ENCODE results near the gene CCDC186.
"Not testable (repeated sequence)": the region's sequence is repeated elsewhere in the genome, so short reads cannot be mapped to it uniquely, and the experiment has no call there.

CCDC186 gene

GRCh38 chr10:114172776-114173602 is 1.0 kb downstream of the CCDC186 start:
- no peak for DNase-seq

- no peak for DNase-seq
Observed at GRCh38 chr10:114172216-114172615, 1.8 kb downstream of the CCDC186 start.

GRCh38 chr10:114168450-114169009 is 5.5 kb downstream of the CCDC186 start:
- DNase-seq: no peak

GRCh38 chr10:114167985-114168384 is 6.0 kb downstream of the CCDC186 start:
- no peak for DNase-seq

- DNase-seq: no peak
Observed at GRCh38 chr10:114166494-114166893, 7.5 kb downstream of the CCDC186 start.

- no peak for DNase-seq
Observed at GRCh38 chr10:114166043-114166442, 8.0 kb downstream of the CCDC186 start.

GRCh38 chr10:114163062-114163461 is 10.9 kb downstream of the CCDC186 start:
- no peak for DNase-seq

GRCh38 chr10:114157912-114158311 is 16.1 kb downstream of the CCDC186 start:
- no peak for DNase-seq

- DNase-seq: no peak
Observed at GRCh38 chr10:114151892-114152291, 22.1 kb downstream of the CCDC186 start.

- no peak for DNase-seq
Observed at GRCh38 chr10:114151486-114151885, 22.5 kb downstream of the CCDC186 start.

- not testable (repeated sequence) for DNase-seq
Observed at GRCh38 chr10:114149476-114149875, 24.5 kb downstream of the CCDC186 start.

- no peak for DNase-seq
Observed at GRCh38 chr10:114143160-114143559, 30.8 kb downstream of the CCDC186 start.

- no peak for DNase-seq
Observed at GRCh38 chr10:114142018-114142417, 32.0 kb downstream of the CCDC186 start.

GRCh38 chr10:114140827-114141226 is 33.2 kb downstream of the CCDC186 start:
- not testable (repeated sequence) for DNase-seq

- DNase-seq: no peak
Observed at GRCh38 chr10:114140036-114140435, 34.0 kb downstream of the CCDC186 start.

GRCh38 chr10:114138581-114138980 is 35.4 kb downstream of the CCDC186 start:
- DNase-seq: no peak

GRCh38 chr10:114135476-114135875 is 38.5 kb downstream of the CCDC186 start:
- no peak for DNase-seq

GRCh38 chr10:114131094-114131493 is 42.9 kb downstream of the CCDC186 start:
- DNase-seq: no peak

GRCh38 chr10:114121031-114121430 is 53.0 kb downstream of the CCDC186 start:
- no peak for DNase-seq

GRCh38 chr10:114118514-114118913 is 55.5 kb downstream of the CCDC186 start:
- no peak for DNase-seq

- no peak for DNase-seq
Observed at GRCh38 chr10:114117728-114118127, 56.3 kb downstream of the CCDC186 start.

- DNase-seq: no peak
Observed at GRCh38 chr10:114115661-114116445, 58.1 kb downstream of the CCDC186 start.

- DNase-seq: no peak
Observed at GRCh38 chr10:114110174-114110972, 63.6 kb downstream of the CCDC186 start.
